GM12892 (cell line): ENCODE measurements around the gene SOX5.

ENCODE experiments used
- POLR2A ChIP-seq: IDR thresholded peaks from 2 replicates; pipeline ENCODE4 v1.6.1; 2011; ENCODE audit warnings: low read depth, low read length, control low read depth
- POLR2AphosphoS5 ChIP-seq: IDR thresholded peaks from 2 replicates; pipeline ENCODE4 v1.6.1; 2011; ENCODE audit warnings: low read depth, low read length, control low read depth
- TAF1 ChIP-seq: IDR thresholded peaks from 2 replicates; pipeline ENCODE4 v1.6.1; 2011; ENCODE audit warnings: low read depth, mild to moderate bottlenecking, control low read depth, low read length, borderline replicate concordance

DNA sequence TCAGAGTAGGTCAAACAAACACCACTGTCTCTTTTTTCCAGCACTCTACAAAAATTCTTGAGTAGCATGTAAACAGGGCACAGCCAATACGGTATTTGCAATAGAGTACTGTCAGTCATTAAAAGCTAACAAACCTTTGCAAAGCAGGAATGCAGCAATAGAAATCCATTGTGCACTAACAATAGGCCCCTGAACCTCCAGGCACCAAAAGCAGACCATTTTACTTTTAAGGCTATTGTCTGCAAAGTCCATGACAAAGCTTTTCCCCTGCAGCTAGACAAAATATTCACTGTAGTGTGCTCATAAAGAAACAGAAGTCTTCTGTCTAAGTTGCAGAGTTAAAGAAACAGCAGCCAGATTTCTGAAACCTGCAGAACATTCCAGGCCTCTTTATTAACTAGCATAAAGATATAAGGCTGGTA, 191.9 kb downstream of the SOX5 start:
- TF ChIP-seq TAF1 (no peak), POLR2A (no peak), POLR2AphosphoS5 (no peak)
